Skeletal muscle tissue (tissue), 4 donors: Measurements from ENCODE around the gene KRT20. TPM values are rescaled to one million over a fixed set of nuclear protein-coding genes. Genes with fewer than 3 reads are reported as not detected.

ENCODE experiments used
- H3K27ac ChIP-seq: one replicate; pipeline ENCODE4 v1.7.0; 2013; ENCODE audit warnings: mild to moderate bottlenecking, low read depth, low read length, inconsistent platforms
- H3K27me3 ChIP-seq, 3 donors: one replicate each; pipeline ENCODE4 v1.7.0; 2013; ENCODE audit warnings: low read length in 3 of 3; ENCODE audit not compliant: control insufficient read depth in 3 of 3, insufficient read depth in 3 of 3
- H3K36me3 ChIP-seq, 3 donors: one replicate each; pipeline ENCODE4 v1.7.0; 2013; ENCODE audit warnings: low read length in 3 of 3; ENCODE audit not compliant: control insufficient read depth in 3 of 3, insufficient read depth in 3 of 3
- H3K4me1 ChIP-seq, 3 donors: one replicate each; pipeline ENCODE4 v1.7.0; 2013; ENCODE audit warnings: low read length in 3 of 3, mild to moderate bottlenecking in 3 of 3; ENCODE audit not compliant: control insufficient read depth in 3 of 3, insufficient read depth in 3 of 3
- H3K4me3 ChIP-seq, 3 donors: one replicate each; pipeline ENCODE4 v1.7.0; 2013; ENCODE audit warnings: low read length in 3 of 3
- H3K9ac ChIP-seq, 3 donors: one replicate each; pipeline ENCODE4 v1.7.0; 2013; ENCODE audit warnings: low read length in 3 of 3, mild to moderate bottlenecking in 3 of 3, moderate library complexity in 2 of 3, low read depth in 1 of 3
- H3K9me3 ChIP-seq, 3 donors: one replicate each; pipeline ENCODE4 v1.7.0; 2013; ENCODE audit warnings: low read length in 3 of 3; ENCODE audit not compliant: control insufficient read depth in 3 of 3
- total RNA-seq: library from RNA; depleted of rRNA; stranded (reverse); fragments of >200 nt; gene quantifications from one replicate; pipeline ENCODE4 v1.2.3, GENCODE V29; 2014
- donor health status: Osteomylitis.

Gene KRT20
- total RNA-seq, 1 donor from 2014 or later: not detected

GRCh38 chr17:40839194-40839593, 45.8 kb downstream of the KRT20 start:
- H3K27ac ChIP-seq: no peak overlapping the region
- no peaks in the 10 kb centered on the region for H3K9me3 ChIP-seq
- peaks cover 3 to 10% (median 9%) of the 10 kb centered on the region in 3 donors for H3K36me3 ChIP-seq
- no peaks in the 10 kb centered on the region for H3K4me1 ChIP-seq
- H3K27me3 ChIP-seq: no peaks in the 10 kb centered on the region
- H3K4me3 ChIP-seq: no peak overlapping the region
- H3K9ac ChIP-seq: no peak overlapping the region

- Histone ChIP-seq H3K36me3 (peaks cover 3 to 13% (median 10%) of the 10 kb centered on the region in 3 donors), H3K9ac (no peak overlapping the region), H3K4me3 (no peak overlapping the region)
Measured at GRCh38 chr17:40836020-40836419, 49.0 kb downstream of the KRT20 start.

DNA sequence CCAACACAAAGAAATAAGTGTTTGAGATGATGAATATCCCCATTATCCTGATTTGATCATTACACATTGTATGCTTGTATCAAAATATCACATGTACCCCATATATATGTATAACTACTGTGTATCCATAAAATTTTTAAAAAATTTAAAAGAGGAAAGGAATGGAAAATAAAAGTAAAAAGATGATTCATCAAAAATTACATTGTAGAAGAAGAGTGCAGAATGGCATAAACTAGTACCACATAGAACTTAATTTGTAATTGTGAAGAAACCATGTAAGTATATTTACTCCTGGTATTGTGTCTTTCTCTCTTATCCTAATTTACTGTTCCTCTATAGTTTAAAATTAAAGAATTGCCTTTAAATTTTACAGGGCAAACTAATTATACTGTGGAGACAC, 51.2 kb downstream of the KRT20 start:
- Histone ChIP-seq H3K4me1 (no peaks in the 10 kb centered on the region), H3K27ac (no peak overlapping the region), H3K4me3 (no peak overlapping the region)

More at GRCh38 chr17:40836020-40836419, 49.0 kb downstream of the KRT20 start:
- no peak overlapping the region for H3K27ac ChIP-seq
- no peaks in the 10 kb centered on the region for H3K27me3 ChIP-seq
- no peaks in the 10 kb centered on the region for H3K4me1 ChIP-seq
- H3K9me3 ChIP-seq: no peaks in the 10 kb centered on the region

GRCh38 chr17:40832840-40833239, 52.2 kb downstream of the KRT20 start:
- Histone ChIP-seq H3K27ac (no peak overlapping the region), H3K4me3 (no peak overlapping the region)

More for the DNA sequence above, 51.2 kb downstream of the KRT20 start:
- no peak overlapping the region for H3K9ac ChIP-seq
- peaks cover 3 to 13% (median 10%) of the 10 kb centered on the region in 3 donors for H3K36me3 ChIP-seq
- H3K9me3 ChIP-seq: no peaks in the 10 kb centered on the region
- H3K27me3 ChIP-seq: no peaks in the 10 kb centered on the region

GRCh38 chr17:40830085-40830776, 54.8 kb downstream of the KRT20 start:
- no peak overlapping the region for H3K9ac ChIP-seq

More at GRCh38 chr17:40832840-40833239, 52.2 kb downstream of the KRT20 start:
- no peaks in the 10 kb centered on the region for H3K27me3 ChIP-seq
- no peak overlapping the region for H3K9ac ChIP-seq
- no peaks in the 10 kb centered on the region for H3K9me3 ChIP-seq
- peaks cover 0 to 4% (median 0%) of the 10 kb centered on the region in 3 donors for H3K4me1 ChIP-seq
- peaks cover 3 to 13% (median 10%) of the 10 kb centered on the region in 3 donors for H3K36me3 ChIP-seq

GRCh38 chr17:40828454-40829044, 56.5 kb downstream of the KRT20 start:
- Histone ChIP-seq H3K27me3 (no peaks in the 10 kb centered on the region), H3K36me3 (peaks cover 0 to 3% (median 0%) of the 10 kb centered on the region in 3 donors), H3K9ac (no peak overlapping the region), H3K9me3 (no peaks in the 10 kb centered on the region), H3K4me3 (no peak overlapping the region), H3K4me1 (peaks cover 0 to 4% (median 0%) of the 10 kb centered on the region in 3 donors), H3K27ac (no peak overlapping the region)

More at GRCh38 chr17:40830085-40830776, 54.8 kb downstream of the KRT20 start:
- H3K27me3 ChIP-seq: no peaks in the 10 kb centered on the region
- no peak overlapping the region for H3K4me3 ChIP-seq
- H3K4me1 ChIP-seq: peaks cover 0 to 4% (median 0%) of the 10 kb centered on the region in 3 donors
- peaks cover 3 to 13% (median 7%) of the 10 kb centered on the region in 3 donors for H3K36me3 ChIP-seq
- no peaks in the 10 kb centered on the region for H3K9me3 ChIP-seq
- no peak overlapping the region for H3K27ac ChIP-seq

GRCh38 chr17:40827746-40828453, 57.1 kb downstream of the KRT20 start:
- Histone ChIP-seq H3K27me3 (no peaks in the 10 kb centered on the region), H3K9me3 (no peaks in the 10 kb centered on the region), H3K27ac (no peak overlapping the region), H3K36me3 (peaks cover 0 to 2% (median 0%) of the 10 kb centered on the region in 3 donors), H3K4me3 (no peak overlapping the region), H3K4me1 (peaks cover 0 to 4% (median 0%) of the 10 kb centered on the region in 3 donors), H3K9ac (no peak overlapping the region)

Other genes starting within 250 kb of the KRT20 start
- gene SMARCE1, start 237.4 kb downstream of the KRT20 start, total RNA-seq: 66.3 TPM
- 0.52 TPM for gene KRT222, start 220.1 kb downstream of the KRT20 start, total RNA-seq
- gene KRT24, start 181.5 kb downstream of the KRT20 start, total RNA-seq: not detected
- gene KRT25, start 129.9 kb downstream of the KRT20 start, total RNA-seq: not detected
- not detected for gene KRT26, start 113.0 kb downstream of the KRT20 start, total RNA-seq
- not detected for gene KRT27, start 102.7 kb downstream of the KRT20 start, total RNA-seq
- not detected for gene KRT28, start 85.3 kb downstream of the KRT20 start, total RNA-seq
- gene KRT10, start 62.6 kb downstream of the KRT20 start, total RNA-seq: 2.6 TPM
- not detected for gene KRT12, start 18.0 kb downstream of the KRT20 start, total RNA-seq
- gene KRT23, start 52.4 kb upstream of the KRT20 start, total RNA-seq: 0.52 TPM
- 3.1 TPM for gene KRT39, start 81.7 kb upstream of the KRT20 start, total RNA-seq
- 6.3 TPM for gene KRT40, start 99.1 kb upstream of the KRT20 start, total RNA-seq
- gene KRTAP3-3, start 108.9 kb upstream of the KRT20 start, total RNA-seq: not detected
- gene KRTAP3-2, start 114.7 kb upstream of the KRT20 start, total RNA-seq: not detected
- gene KRTAP3-1, start 123.9 kb upstream of the KRT20 start, total RNA-seq: not detected
- not detected for gene KRTAP1-5, start 142.0 kb upstream of the KRT20 start, total RNA-seq
- gene KRTAP1-4, start 145.0 kb upstream of the KRT20 start, total RNA-seq: not detected
- gene KRTAP1-3, start 149.6 kb upstream of the KRT20 start, total RNA-seq: not detected
- not detected for gene KRTAP1-1, start 156.2 kb upstream of the KRT20 start, total RNA-seq
- not detected for gene KRTAP2-1, start 162.1 kb upstream of the KRT20 start, total RNA-seq
- gene KRTAP2-2, start 170.0 kb upstream of the KRT20 start, total RNA-seq: not detected
- gene KRTAP2-3, start 174.9 kb upstream of the KRT20 start, total RNA-seq: not detected
- not detected for gene KRTAP2-4, start 180.6 kb upstream of the KRT20 start, total RNA-seq
- gene KRTAP4-7, start 198.9 kb upstream of the KRT20 start, total RNA-seq: not detected
- not detected for gene KRTAP4-8, start 212.9 kb upstream of the KRT20 start, total RNA-seq
- gene KRTAP4-16, start 217.0 kb upstream of the KRT20 start, total RNA-seq: not detected
- gene KRTAP4-9, start 220.1 kb upstream of the KRT20 start, total RNA-seq: not detected
- not detected for gene KRTAP4-11, start 233.1 kb upstream of the KRT20 start, total RNA-seq
- not detected for gene KRTAP4-12, start 238.9 kb upstream of the KRT20 start, total RNA-seq